ENCODE measurements around the gene CKAP5. TPM values are rescaled to one million over a fixed set of nuclear protein-coding genes. Genes with fewer than 3 reads are reported as not detected.
"Not testable (repeated sequence)": the region's sequence is repeated elsewhere in the genome, so short reads cannot be mapped to it uniquely, and the experiment has no call there.

Gene CKAP5
- total RNA-seq, 6 donors from 2014 or later, result 24.4 to 48.3 (median 38.1) TPM

DNA sequence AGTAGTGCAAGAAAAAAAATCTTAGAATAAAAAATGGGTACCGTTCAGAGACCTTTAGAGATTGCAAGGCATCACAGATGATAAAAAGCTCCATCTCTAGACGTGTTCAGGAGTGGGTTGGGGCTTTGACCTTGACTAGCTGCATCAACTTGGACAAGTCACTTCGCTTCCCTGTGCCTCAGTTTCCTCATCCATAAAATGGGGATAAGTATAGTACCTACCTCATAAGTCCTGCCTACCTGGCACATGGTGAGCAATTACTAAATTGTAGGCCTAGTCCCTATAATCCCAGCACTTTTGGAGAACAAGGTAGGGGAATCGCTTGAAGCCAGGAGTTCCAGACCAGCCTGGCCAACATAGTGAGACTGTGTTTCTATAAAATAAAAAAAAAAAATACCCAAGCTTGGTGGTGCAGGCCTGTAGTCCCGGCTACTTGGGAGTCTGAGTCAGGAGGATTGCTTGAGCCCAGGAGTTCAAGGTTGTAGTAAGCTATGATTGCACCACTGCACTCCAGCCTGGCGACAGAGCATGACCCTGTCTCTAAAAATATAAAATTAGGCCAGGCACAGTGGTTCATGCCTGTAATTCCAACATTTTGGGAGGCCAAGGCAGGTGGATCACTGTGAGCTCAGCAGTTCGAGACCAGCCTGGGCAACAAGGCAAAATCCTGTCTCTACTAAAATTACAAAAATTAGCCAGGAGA lies 133.1 kb downstream of the CKAP5 start:
- WGBS, 2 donors, result 94 to 96% methylated on average over 7 of the region's 7 CpGs
- peaks cover 0 to 1% (median 0%) of the 10 kb centered on the region in 4 donors for H3K36me3 ChIP-seq
- H3K27me3 ChIP-seq, result no peaks in the 10 kb centered on the region
- DNase-seq, result no peak
- H3K9me3 ChIP-seq, result no peaks in the 10 kb centered on the region
- no peak for TF ChIP-seq POLR2AphosphoS5 (IDR thresholded peaks at IDR 0.05)
- no peak for TF ChIP-seq EP300 (IDR thresholded peaks at IDR 0.05)
- TF ChIP-seq POLR2A (IDR thresholded peaks at IDR 0.05), result no peak
- TF ChIP-seq, protein P1, sequence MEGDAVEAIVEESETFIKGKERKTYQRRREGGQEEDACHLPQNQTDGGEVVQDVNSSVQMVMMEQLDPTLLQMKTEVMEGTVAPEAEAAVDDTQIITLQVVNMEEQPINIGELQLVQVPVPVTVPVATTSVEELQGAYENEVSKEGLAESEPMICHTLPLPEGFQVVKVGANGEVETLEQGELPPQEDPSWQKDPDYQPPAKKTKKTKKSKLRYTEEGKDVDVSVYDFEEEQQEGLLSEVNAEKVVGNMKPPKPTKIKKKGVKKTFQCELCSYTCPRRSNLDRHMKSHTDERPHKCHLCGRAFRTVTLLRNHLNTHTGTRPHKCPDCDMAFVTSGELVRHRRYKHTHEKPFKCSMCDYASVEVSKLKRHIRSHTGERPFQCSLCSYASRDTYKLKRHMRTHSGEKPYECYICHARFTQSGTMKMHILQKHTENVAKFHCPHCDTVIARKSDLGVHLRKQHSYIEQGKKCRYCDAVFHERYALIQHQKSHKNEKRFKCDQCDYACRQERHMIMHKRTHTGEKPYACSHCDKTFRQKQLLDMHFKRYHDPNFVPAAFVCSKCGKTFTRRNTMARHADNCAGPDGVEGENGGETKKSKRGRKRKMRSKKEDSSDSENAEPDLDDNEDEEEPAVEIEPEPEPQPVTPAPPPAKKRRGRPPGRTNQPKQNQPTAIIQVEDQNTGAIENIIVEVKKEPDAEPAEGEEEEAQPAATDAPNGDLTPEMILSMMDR (IDR thresholded peaks at IDR 0.05), result no peak
- H3K27ac ChIP-seq, result no peak overlapping the region
- ATAC-seq (ENCODE audit: low FRiP score in 2 of 2), result no peak
- H3K4me1 ChIP-seq, result peaks cover 0 to 2% (median 1%) of the 10 kb centered on the region in 4 donors
- no peak overlapping the region for H3K4me3 ChIP-seq

- peaks cover 0 to 18% (median 12%) of the 10 kb centered on the region in 4 donors for H3K36me3 ChIP-seq
- H3K9me3 ChIP-seq, result no peaks in the 10 kb centered on the region
- no peaks in the 10 kb centered on the region for H3K4me1 ChIP-seq
- TF ChIP-seq EP300 (IDR thresholded peaks at IDR 0.05) (no peak), POLR2A (IDR thresholded peaks at IDR 0.05) (no peak), POLR2AphosphoS5 (IDR thresholded peaks at IDR 0.05) (no peak)
- TF ChIP-seq, protein P1 (IDR thresholded peaks at IDR 0.05), result no peak
- WGBS, 2 donors, result 81 to 93% methylated on average over 5 of the region's 5 CpGs
- H3K4me3 ChIP-seq, result no peak overlapping the region
- peak overlapping the region in 3 of 4 donors; percentile 55 to 70 (median 66) for H3K27ac ChIP-seq
- DNase-seq, result no peak
- ATAC-seq (ENCODE audit: low FRiP score in 2 of 2), result peak; percentile 21 to 34
- H3K27me3 ChIP-seq, result no peaks in the 10 kb centered on the region
Observed at GRCh38 chr11:46711303-46711702, 134.8 kb downstream of the CKAP5 start.

DNA sequence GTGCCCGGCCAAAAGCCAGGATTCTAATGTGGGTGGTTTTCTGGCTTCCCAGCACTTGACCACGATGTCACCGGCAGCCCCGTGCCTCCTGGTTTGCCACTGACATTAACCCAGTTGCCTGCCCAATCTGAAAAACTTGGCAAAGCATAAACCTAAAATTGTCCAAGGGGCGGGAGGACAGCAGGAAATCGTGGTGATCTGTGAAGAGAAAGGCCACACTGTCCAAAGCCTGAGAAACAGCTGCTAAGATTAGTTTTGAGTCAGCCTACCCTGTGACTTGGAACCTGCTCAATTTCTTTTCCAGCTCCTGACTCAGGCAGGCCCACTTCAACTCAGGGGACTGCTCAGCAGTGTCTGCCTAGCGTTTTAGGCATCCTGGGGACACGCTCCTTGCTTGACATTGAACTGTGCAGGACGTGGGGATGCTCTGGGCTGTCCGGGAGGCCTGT lies 135.2 kb downstream of the CKAP5 start:
- Histone ChIP-seq H3K4me3 (no peak overlapping the region), H3K27ac (peak overlapping the region in 3 of 4 donors; percentile 55 to 70 (median 66)), H3K36me3 (peaks cover 3 to 23% (median 17%) of the 10 kb centered on the region in 4 donors), H3K9me3 (no peaks in the 10 kb centered on the region), H3K27me3 (no peaks in the 10 kb centered on the region), H3K4me1 (no peaks in the 10 kb centered on the region)
- TF ChIP-seq, protein P1 (IDR thresholded peaks at IDR 0.05), result no peak
- TF ChIP-seq EP300 (IDR thresholded peaks at IDR 0.05) (no peak), POLR2AphosphoS5 (IDR thresholded peaks at IDR 0.05) (no peak), POLR2A (IDR thresholded peaks at IDR 0.05) (no peak)
- ATAC-seq (ENCODE audit: low FRiP score in 2 of 2) (peak; percentile 54 to 95), DNase-seq (no peak)
- WGBS, 2 donors, result 73 to 78% methylated on average over 8 to 9 of the region's 10 CpGs

GRCh38 chr11:46709351-46709750 lies 136.7 kb downstream of the CKAP5 start:
- ATAC-seq (ENCODE audit: low FRiP score in 2 of 2); DNase-seq; H3K27me3 ChIP-seq; H3K4me3 ChIP-seq; H3K27ac ChIP-seq; H3K9me3 ChIP-seq; H3K4me1 ChIP-seq: not testable (repeated sequence)
- 85 to 95% methylated on average over 9 of the region's 9 CpGs for WGBS, 2 donors
- H3K36me3 ChIP-seq, result peaks cover 18 to 38% (median 32%) of the 10 kb centered on the region in 4 donors

DNA sequence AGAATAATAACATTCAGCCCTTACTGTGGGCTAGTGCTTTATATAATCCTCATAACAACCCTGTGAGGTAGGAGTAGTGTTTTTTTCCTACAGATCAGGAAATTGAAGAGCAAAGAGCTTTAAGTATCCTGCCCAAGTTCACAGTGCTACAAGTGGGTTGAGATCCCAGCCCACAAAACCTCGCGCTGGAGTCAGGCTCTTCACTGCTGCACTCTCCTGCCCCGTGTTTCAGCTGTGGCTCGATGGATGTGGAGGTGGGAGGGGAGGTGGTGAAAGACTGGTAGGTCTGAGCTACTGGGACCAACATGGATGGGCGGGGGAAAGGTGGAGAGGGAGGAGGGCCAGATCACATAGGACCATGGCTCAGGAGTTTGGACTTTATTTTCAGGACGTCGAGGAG lies 139.2 kb downstream of the CKAP5 start:
- WGBS, 2 donors, result 87 to 89% methylated on average over 7 of the region's 7 CpGs
- TF ChIP-seq EP300 (IDR thresholded peaks at IDR 0.05) (no peak), POLR2AphosphoS5 (IDR thresholded peaks at IDR 0.05) (no peak), POLR2A (IDR thresholded peaks at IDR 0.05) (no peak)
- TF ChIP-seq, protein P1 (IDR thresholded peaks at IDR 0.05), result no peak
- no peak for ATAC-seq (ENCODE audit: low FRiP score in 2 of 2)
- Histone ChIP-seq H3K27ac (no peak overlapping the region), H3K4me3 (no peak overlapping the region), H3K36me3 (peaks cover 21 to 55% (median 50%) of the 10 kb centered on the region in 4 donors), H3K4me1 (peaks cover 3 to 15% (median 10%) of the 10 kb centered on the region in 4 donors), H3K9me3 (no peaks in the 10 kb centered on the region), H3K27me3 (no peaks in the 10 kb centered on the region)
- DNase-seq, result no peak
